ENCODE results near the gene VIM. TPM values are rescaled to one million over a fixed set of nuclear protein-coding genes. Genes with fewer than 3 reads are reported as not detected.

Gene VIM
- total RNA-seq, 1 experiment from 2014 or later = 7.2 TPM

DNA sequence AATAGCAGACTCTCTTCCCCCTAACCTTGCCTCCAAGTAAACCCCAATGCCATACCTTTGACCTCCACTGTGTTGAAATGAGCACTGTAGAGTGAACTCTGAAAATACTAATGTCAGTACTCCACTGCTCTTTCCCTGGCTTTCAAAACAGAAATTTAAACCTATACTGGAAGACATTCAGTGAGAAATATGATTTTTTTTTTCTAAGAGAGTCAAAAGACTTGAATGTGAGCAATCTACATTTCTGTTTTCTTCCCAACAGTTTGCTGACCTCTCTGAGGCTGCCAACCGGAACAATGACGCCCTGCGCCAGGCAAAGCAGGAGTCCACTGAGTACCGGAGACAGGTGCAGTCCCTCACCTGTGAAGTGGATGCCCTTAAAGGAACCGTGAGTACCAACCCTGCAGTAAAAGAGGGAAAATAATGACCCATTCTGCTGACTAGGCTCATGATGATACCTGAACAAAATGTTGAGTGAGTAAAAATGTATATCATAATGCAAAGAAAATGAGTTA is 6.4 kb downstream of the VIM start:
- ATAC-seq = no peak
- Histone ChIP-seq H3K27ac (ENCODE audit: low read depth, low read length) (no peak overlapping the region), H3K36me3 (ENCODE audit: control insufficient read depth in 1 of 2, insufficient read depth in 2 of 2, low read length in 2 of 2) (no peaks in the 10 kb centered on the region), H3K27me3 (ENCODE audit: insufficient read depth, low read length) (no peaks in the 10 kb centered on the region), H3K9me3 (ENCODE audit: control insufficient read depth in 1 of 2, insufficient read depth in 1 of 2, low read depth in 1 of 2, low read length in 2 of 2) (no peaks in the 10 kb centered on the region), H4K20me1 (ENCODE audit: insufficient read depth) (no peaks in the 10 kb centered on the region), H3K4me2 (ENCODE audit: low read length) (no peak overlapping the region), H3K4me1 (ENCODE audit: control insufficient read depth in 1 of 2, insufficient read depth in 2 of 2, low read length in 2 of 2) (peaks cover 12 to 16% of the 10 kb centered on the region in 2 experiments), H2AFZ (ENCODE audit: low read depth, low read length, poor library complexity, severe bottlenecking) (no peak overlapping the region), H3K9ac (ENCODE audit: low read length) (no peak overlapping the region), H3K4me3 (replicated peaks in 1 of 2; ENCODE audit: low read depth in 1 of 2, low read length in 2 of 2) (no peak overlapping the region), H3K79me2 (ENCODE audit: insufficient read depth, low read length) (no peaks in the 10 kb centered on the region), H3K9me2 (ENCODE audit: insufficient read depth) (no peaks in the 10 kb centered on the region)
- BruUV-seq (replicated peaks) = no TSS peak
- POLR2A ChIA-PET = no interaction called here
- no peak for TF ChIP-seq EGR1 (IDR thresholded peaks at IDR 0.05; ENCODE audit: low read depth)
- TF ChIP-seq EZH2 (IDR thresholded peaks at IDR 0.05) = no peak
- TF ChIP-seq POLR2AphosphoS5 (IDR thresholded peaks at IDR 0.05; ENCODE audit: low read depth, low read length) = no peak
- TF ChIP-seq, protein P1, sequence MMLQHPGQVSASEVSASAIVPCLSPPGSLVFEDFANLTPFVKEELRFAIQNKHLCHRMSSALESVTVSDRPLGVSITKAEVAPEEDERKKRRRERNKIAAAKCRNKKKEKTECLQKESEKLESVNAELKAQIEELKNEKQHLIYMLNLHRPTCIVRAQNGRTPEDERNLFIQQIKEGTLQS (IDR thresholded peaks at IDR 0.05) = no peak
- no peak for TF ChIP-seq SP1 (IDR thresholded peaks at IDR 0.05; ENCODE audit: low read depth)
- TF ChIP-seq, protein P2, sequence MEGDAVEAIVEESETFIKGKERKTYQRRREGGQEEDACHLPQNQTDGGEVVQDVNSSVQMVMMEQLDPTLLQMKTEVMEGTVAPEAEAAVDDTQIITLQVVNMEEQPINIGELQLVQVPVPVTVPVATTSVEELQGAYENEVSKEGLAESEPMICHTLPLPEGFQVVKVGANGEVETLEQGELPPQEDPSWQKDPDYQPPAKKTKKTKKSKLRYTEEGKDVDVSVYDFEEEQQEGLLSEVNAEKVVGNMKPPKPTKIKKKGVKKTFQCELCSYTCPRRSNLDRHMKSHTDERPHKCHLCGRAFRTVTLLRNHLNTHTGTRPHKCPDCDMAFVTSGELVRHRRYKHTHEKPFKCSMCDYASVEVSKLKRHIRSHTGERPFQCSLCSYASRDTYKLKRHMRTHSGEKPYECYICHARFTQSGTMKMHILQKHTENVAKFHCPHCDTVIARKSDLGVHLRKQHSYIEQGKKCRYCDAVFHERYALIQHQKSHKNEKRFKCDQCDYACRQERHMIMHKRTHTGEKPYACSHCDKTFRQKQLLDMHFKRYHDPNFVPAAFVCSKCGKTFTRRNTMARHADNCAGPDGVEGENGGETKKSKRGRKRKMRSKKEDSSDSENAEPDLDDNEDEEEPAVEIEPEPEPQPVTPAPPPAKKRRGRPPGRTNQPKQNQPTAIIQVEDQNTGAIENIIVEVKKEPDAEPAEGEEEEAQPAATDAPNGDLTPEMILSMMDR (IDR thresholded peaks at IDR 0.05 in 2 of 3, conservative IDR thresholded peaks at IDR 0.05 in 1 of 3; ENCODE audit: borderline replicate concordance in 1 of 3, insufficient read depth in 1 of 3, low read depth in 2 of 3, low read length in 2 of 3) = no peak
- no peak for TF ChIP-seq TCF7L2 (IDR thresholded peaks at IDR 0.05; ENCODE audit: borderline replicate concordance, extremely low read depth, insufficient read depth, insufficient read length)
- TF ChIP-seq, protein P3, sequence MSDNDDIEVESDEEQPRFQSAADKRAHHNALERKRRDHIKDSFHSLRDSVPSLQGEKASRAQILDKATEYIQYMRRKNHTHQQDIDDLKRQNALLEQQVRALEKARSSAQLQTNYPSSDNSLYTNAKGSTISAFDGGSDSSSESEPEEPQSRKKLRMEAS (IDR thresholded peaks at IDR 0.05) = no peak
- TF ChIP-seq ZFX (IDR thresholded peaks at IDR 0.05) = no peak
- TF ChIP-seq YY1 (IDR thresholded peaks at IDR 0.05; ENCODE audit: extremely low read depth, insufficient replicate concordance, low read depth, low read length) = no peak
- no peak for TF ChIP-seq SRF (IDR thresholded peaks at IDR 0.05; ENCODE audit: low read depth)
- no peak for DNase-seq (ENCODE audit: low read depth, low spot score)
- intact Hi-C loops (cut with micrococcal nuclease) = loop anchor here (10.0 kb wide), 1 partner anchor 170 kb away; no protein-coding TSS in a partner anchor
- CTCF ChIA-PET = no interaction called here
- RAD21 ChIA-PET (ENCODE audit: low non-redundant PET in 1 of 2, low total read pairs in 2 of 2, uncharacterized antibody in 2 of 2, unreplicated experiment in 2 of 2) = no interaction called here

Measured in HCT116 (cell line).